Measurements from ENCODE around the gene ERI3.

GRCh38 chr1:44273560-44274350 lies 81.3 kb downstream of the ERI3 start:
- TF ChIP-seq FOXM1 (IDR thresholded peaks at IDR 0.05; ENCODE audit: borderline replicate concordance, low read depth) (no peak), EP300 (IDR thresholded peaks at IDR 0.05; ENCODE audit: borderline replicate concordance) (no peak), TAF1 (IDR thresholded peaks at IDR 0.05; ENCODE audit: low read depth) (no peak), MAX (IDR thresholded peaks at IDR 0.05) (no peak), YY1 (IDR thresholded peaks at IDR 0.05; ENCODE audit: low read depth) (no peak), CREB1 (IDR thresholded peaks at IDR 0.05; ENCODE audit: low read depth) (no peak), NFIC (IDR thresholded peaks at IDR 0.05) (no peak), ZBTB7A (IDR thresholded peaks at IDR 0.05; ENCODE audit: low read depth) (no peak)
- TF ChIP-seq, protein P1, sequence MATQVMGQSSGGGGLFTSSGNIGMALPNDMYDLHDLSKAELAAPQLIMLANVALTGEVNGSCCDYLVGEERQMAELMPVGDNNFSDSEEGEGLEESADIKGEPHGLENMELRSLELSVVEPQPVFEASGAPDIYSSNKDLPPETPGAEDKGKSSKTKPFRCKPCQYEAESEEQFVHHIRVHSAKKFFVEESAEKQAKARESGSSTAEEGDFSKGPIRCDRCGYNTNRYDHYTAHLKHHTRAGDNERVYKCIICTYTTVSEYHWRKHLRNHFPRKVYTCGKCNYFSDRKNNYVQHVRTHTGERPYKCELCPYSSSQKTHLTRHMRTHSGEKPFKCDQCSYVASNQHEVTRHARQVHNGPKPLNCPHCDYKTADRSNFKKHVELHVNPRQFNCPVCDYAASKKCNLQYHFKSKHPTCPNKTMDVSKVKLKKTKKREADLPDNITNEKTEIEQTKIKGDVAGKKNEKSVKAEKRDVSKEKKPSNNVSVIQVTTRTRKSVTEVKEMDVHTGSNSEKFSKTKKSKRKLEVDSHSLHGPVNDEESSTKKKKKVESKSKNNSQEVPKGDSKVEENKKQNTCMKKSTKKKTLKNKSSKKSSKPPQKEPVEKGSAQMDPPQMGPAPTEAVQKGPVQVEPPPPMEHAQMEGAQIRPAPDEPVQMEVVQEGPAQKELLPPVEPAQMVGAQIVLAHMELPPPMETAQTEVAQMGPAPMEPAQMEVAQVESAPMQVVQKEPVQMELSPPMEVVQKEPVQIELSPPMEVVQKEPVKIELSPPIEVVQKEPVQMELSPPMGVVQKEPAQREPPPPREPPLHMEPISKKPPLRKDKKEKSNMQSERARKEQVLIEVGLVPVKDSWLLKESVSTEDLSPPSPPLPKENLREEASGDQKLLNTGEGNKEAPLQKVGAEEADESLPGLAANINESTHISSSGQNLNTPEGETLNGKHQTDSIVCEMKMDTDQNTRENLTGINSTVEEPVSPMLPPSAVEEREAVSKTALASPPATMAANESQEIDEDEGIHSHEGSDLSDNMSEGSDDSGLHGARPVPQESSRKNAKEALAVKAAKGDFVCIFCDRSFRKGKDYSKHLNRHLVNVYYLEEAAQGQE (IDR thresholded peaks at IDR 0.05; ENCODE audit: low read depth), result no peak

Measured in Ishikawa (cell line).